ENCODE data around the gene ZNF593OS. TPM values are rescaled to one million over a fixed set of nuclear protein-coding genes. Genes with fewer than 3 reads are reported as not detected.

Gene ZNF593OS
- total and polyA plus RNA-seq, 4 donors = 2.3 to 2.7 TPM; not detected in 2

DNA sequence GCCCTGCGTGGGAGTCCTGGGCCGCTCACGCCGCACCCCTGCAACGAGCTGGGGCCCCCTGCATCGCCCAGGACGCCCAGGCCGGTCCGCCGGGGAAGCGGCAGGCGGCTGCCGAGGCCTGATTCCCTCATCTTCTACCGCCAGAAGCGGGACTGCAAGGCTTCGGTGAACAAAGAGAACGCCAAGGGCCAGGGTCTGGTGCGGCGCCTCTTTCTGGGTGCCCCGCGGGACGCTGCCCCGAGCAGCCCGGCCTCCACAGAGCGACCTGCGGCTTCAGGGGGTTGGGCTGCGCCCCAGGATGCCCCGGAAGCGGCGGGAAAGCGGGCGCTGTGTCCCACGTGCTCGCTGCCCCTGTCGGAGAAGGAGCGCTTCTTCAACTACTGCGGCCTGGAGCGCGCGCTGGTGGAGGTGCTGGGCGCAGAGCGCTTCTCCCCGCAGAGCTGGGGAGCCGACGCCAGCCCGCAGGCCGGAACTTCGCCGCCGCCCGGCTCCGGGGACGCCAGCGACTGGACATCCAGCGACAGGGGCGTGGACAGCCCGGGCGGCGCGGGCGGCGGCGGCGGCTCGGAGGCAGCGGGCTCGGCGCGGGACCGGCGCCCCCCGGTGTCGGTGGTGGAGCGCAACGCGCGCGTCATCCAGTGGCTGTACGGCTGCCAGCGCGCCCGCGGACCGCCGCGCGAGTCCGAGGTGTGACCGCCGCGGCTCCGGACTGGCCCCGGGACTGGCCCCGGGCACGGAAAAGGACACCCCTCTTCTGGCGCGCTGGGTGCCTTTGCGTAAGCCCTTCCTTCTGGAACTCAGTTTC, 10.0 kb downstream of the ZNF593OS start:
- Histone ChIP-seq H3K4me3 (ENCODE audit: low read depth, low read length) (peak overlapping the region; percentile 40), H3K36me3 (ENCODE audit: control insufficient read depth, insufficient read depth, low read length) (no peaks in the 10 kb centered on the region), H3K27ac (ENCODE audit: low read depth, low read length) (no peak overlapping the region), H3K4me1 (ENCODE audit: control insufficient read depth, insufficient read depth, low read length) (peaks cover 48% of the 10 kb centered on the region), H3K9me3 (ENCODE audit: control insufficient read depth, insufficient read depth, low read length) (no peaks in the 10 kb centered on the region), H3K27me3 (ENCODE audit: control insufficient read depth, insufficient read depth, low read length) (peaks cover 4% of the 10 kb centered on the region)
- peak in 2 of 6 donors; percentile 82 to 83 for DNase-seq (ENCODE audit: low read depth in 4 of 6, low spot score in 6 of 6)
- WGBS (ENCODE audit: insufficient coverage) = under 1% methylated on average over 98 of the region's 98 CpGs

DNA sequence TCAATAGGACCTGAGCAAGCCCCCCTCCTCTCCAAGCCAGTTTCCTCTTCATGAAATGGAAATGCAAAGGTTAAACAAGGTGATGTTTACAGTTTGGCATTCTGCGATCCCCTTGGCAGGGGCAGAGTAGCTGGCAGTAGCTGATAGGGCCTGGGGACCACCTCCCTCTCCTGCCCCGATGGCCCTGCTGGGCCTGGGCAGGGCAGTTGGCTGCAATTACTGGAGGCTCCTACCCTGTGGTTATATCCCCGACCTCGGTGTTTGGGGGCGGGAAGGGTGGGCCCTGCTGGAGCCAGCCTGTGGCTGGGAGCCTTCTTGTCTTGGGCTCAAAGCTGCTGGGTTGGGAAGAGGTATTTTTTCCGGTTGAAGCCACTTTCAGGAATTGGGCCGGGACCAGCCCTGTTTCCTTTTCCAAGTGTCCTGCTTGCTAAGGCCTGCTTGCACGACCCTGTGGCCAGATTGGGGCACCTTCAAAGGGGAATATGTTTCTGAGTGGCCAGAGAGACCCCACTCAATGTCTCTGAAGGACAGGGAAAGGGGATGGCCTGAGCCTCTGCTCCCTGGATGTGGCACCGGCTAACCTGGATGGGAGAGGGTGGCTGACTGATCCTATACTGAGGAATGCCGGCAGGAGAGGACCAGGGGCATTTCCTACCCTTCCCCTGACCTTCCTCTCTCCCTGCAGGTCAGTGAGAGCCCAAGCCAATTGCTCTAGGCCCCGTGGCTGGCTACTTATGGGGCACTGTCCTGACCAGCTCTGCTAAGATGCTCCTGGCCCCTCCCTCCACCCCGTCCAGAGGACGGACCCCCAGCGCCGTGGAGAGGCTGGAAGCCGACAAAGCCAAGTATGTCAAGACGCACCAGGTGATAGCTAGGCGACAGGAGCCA, 10.9 kb downstream of the ZNF593OS start:
- Histone ChIP-seq H3K36me3 (ENCODE audit: control insufficient read depth, insufficient read depth, low read length) (no peaks in the 10 kb centered on the region), H3K4me3 (ENCODE audit: low read depth, low read length) (peak overlapping the region; percentile 40), H3K27me3 (ENCODE audit: control insufficient read depth, insufficient read depth, low read length) (peaks cover 13% of the 10 kb centered on the region), H3K27ac (ENCODE audit: low read depth, low read length) (no peak overlapping the region), H3K9me3 (ENCODE audit: control insufficient read depth, insufficient read depth, low read length) (no peaks in the 10 kb centered on the region), H3K4me1 (ENCODE audit: control insufficient read depth, insufficient read depth, low read length) (peaks cover 56% of the 10 kb centered on the region)
- DNase-seq (ENCODE audit: low read depth in 4 of 6, low spot score in 6 of 6) = no peak
- 31% methylated on average over 18 of the region's 18 CpGs for WGBS (ENCODE audit: insufficient coverage)

DNA sequence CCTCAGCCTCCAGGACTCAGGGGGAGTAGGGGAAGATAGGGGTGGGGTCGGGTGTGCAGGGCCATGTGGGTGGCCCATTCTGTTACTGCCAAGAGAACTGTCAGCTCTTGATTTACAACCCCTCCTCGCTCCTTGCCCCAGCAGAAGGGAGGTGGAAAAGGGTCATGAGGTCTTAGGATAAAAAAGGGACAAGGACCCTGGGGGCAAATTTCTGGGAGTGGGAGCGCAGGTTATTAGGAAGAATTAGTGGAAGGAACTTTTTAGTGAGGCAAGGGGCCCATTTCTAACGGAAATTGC, 11.9 kb downstream of the ZNF593OS start:
- 60% methylated on average over 1 of the region's 4 CpGs for WGBS (ENCODE audit: insufficient coverage)
- H3K4me3 ChIP-seq (ENCODE audit: low read depth, low read length) = no peak overlapping the region
- peaks cover 62% of the 10 kb centered on the region for H3K4me1 ChIP-seq (ENCODE audit: control insufficient read depth, insufficient read depth, low read length)
- no peak for DNase-seq (ENCODE audit: low read depth in 4 of 6, low spot score in 6 of 6)
- no peak overlapping the region for H3K27ac ChIP-seq (ENCODE audit: low read depth, low read length)
- H3K36me3 ChIP-seq (ENCODE audit: control insufficient read depth, insufficient read depth, low read length) = no peaks in the 10 kb centered on the region
- no peaks in the 10 kb centered on the region for H3K9me3 ChIP-seq (ENCODE audit: control insufficient read depth, insufficient read depth, low read length)
- H3K27me3 ChIP-seq (ENCODE audit: control insufficient read depth, insufficient read depth, low read length) = peaks cover 14% of the 10 kb centered on the region

DNA sequence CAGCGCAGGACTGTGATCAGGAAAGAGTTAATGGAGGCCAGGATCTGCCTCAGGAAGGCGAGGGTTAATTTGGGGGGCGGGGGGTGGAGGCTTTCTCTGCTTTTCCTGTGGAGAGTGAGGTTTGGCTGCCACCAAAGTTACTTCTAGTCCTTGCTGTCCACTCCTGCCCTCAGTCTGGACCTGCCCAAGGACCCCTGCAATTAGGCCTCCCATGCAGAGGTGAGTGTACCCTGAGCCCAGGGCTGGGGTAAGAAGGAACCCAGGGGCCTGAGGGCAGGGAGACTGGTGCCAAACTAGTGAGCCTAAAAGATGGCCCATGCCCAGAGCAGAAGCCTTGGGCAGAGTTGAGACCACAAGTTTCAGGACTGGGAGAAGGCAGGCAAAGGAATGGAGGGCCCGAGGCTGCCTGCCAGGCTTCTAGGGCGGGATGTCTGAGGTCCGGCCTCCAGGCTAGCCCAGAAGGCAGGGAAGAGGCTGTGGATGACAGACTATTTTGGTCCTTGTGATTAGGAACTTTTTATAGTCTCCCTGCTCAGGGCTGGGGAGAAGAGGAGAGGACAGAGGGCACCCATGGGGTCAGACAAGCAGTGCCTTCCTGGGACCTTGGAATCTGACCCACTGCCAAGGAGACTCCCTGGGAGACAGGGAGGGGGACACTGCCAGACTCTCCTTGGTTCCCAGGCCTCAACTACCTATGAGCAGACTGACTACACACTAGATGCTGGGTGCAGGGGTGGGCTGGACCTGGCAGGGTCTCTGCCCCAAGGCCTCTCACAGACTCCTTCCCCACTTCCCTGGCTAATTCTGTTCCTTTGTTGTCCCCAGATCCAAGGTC, 12.5 kb downstream of the ZNF593OS start, which contains the start of gene FAM110D:
TSS of gene FAM110D (plus strand) at position 172 of the 835 bp plus-strand sequence. CDS start 2,213 bp downstream, outside the sequence.
- Histone ChIP-seq H3K9me3 (ENCODE audit: control insufficient read depth, insufficient read depth, low read length) (no peaks in the 10 kb centered on the region), H3K27me3 (ENCODE audit: control insufficient read depth, insufficient read depth, low read length) (peaks cover 14% of the 10 kb centered on the region), H3K4me1 (ENCODE audit: control insufficient read depth, insufficient read depth, low read length) (peaks cover 58% of the 10 kb centered on the region), H3K4me3 (ENCODE audit: low read depth, low read length) (peak within 1 kb of the TSS; percentile 11), H3K27ac (ENCODE audit: low read depth, low read length) (no peak within 1 kb of the TSS), H3K36me3 (ENCODE audit: control insufficient read depth, insufficient read depth, low read length) (no peaks in the 10 kb centered on the region)
- DNase-seq (ENCODE audit: low read depth in 4 of 6, low spot score in 6 of 6) = no peak
- WGBS (ENCODE audit: insufficient coverage) = 36% methylated on average over 6 of the region's 6 CpGs

DNA sequence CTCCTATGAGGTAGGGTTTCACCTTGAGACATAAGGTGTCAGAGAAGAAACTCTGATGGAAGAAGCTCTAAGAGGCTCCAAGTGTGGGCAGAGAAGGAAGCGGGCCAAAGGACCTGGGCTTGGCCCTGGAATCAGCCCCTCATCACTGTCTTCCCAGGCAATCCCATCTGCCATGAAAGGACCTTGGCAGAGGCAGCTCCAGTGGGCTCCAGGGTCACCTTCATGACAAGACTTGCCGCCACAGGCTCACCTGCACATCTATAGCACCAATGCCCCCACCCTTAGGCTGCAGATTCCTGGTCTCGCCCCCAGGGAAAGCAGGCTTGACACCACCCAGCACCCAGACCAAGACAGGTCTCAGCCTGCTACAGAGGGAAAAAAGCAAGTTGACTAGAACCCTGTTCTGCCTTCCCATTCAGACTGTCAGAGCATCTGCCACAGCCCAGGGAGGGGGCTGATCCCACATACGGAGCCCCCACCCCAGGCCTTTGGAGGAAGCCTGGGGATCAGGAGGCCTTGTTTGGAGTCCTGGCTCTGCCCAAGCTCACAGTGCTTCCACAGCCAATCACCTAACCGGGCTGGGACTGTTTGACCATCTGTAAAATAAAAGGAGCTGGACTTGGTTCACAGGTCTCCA, 13.2 kb downstream of the ZNF593OS start:
- H3K27ac ChIP-seq (ENCODE audit: low read depth, low read length) = no peak overlapping the region
- no peaks in the 10 kb centered on the region for H3K36me3 ChIP-seq (ENCODE audit: control insufficient read depth, insufficient read depth, low read length)
- no peak for DNase-seq (ENCODE audit: low read depth in 4 of 6, low spot score in 6 of 6)
- H3K9me3 ChIP-seq (ENCODE audit: control insufficient read depth, insufficient read depth, low read length) = no peaks in the 10 kb centered on the region
- H3K27me3 ChIP-seq (ENCODE audit: control insufficient read depth, insufficient read depth, low read length) = peaks cover 14% of the 10 kb centered on the region
- WGBS (ENCODE audit: insufficient coverage) = 84% methylated on average over 4 of the region's 5 CpGs
- no peak overlapping the region for H3K4me3 ChIP-seq (ENCODE audit: low read depth, low read length)
- H3K4me1 ChIP-seq (ENCODE audit: control insufficient read depth, insufficient read depth, low read length) = peaks cover 53% of the 10 kb centered on the region

DNA sequence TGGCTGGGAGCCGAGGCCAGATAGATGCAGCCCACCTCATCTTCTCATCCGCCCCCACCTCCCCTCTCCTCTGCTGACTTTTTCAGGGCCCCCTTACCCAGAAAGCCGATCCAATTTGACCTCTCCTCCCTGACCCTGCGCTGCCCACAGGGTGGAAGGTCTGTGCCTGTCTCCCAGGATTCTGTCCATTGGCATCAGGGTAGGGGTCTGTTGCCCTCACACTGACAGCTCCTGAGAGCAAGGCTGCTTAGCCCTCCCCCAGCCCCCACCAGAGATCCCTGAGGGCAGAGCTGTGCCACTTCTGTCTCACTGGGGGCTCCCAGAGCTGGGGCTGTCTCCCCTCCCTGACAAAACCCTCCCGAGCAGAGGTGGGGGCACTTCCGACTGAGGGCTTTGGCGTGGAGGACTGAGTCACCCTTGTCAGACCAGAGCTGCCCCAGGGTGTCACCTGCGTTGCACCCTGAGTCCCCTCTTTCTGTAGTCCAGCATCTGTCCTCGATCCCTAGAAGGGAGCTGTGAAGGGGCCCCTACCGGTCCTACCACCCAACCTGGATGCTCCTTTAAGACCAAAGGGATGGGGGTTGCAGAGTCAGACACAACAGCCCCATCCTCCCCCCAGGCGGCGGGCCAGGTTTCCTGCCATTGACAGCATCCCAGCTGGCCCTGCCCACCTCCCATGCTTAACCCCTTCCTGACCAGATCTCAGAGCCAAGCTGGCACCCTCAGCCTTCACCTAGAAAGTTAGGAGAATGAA, 15.2 kb downstream of the ZNF593OS start:
- H3K4me3 ChIP-seq (ENCODE audit: low read depth, low read length) = no peak overlapping the region
- DNase-seq (ENCODE audit: low read depth in 4 of 6, low spot score in 6 of 6) = peak in 2 of 6 donors; percentile 61

DNA sequence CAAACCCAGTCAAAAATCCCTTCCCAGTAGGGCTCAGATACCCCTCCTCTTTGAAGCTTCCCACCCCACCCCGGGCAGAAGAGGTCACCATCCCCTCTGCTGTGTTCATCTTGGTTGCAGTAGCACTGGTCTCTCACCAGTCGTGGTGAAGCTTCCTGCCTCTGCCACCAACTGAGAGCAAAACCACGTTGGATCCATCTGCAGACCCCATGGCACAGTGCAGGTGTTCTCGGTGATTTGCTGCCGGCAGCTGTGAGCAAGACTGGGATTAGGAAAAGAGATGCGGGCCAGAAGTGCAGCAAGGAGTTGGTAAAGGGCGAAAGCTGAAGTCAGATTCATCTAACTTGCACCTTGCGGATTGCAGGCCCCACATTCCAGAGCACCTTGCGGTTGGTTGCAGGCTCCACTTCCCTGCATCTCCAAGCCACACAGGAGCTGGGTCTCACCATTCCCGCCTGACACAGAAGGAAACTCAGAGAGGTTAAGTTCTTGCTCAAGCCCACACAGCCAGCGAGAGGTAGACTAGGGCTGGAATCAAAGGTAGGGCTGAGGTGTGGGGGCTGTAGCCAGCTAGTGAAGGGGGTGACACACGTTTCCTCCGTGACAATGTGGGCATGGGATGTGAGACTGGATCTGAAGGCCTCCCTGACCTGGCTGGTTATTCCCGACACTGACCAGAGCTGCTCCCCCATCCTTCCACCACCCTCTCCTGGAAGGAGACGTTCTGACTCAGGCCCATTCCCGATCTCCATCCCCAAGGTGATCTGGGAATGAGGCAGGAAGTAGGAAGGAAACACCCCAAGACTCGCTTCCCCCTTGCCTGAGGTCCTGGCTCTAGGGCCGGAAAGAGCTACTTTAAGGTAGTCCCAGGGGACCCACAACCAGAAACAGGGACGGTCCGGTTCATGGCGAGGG, 16.0 kb downstream of the ZNF593OS start:
- Histone ChIP-seq H3K27me3 (ENCODE audit: control insufficient read depth, insufficient read depth, low read length) (peaks cover 12% of the 10 kb centered on the region), H3K9me3 (ENCODE audit: control insufficient read depth, insufficient read depth, low read length) (no peaks in the 10 kb centered on the region), H3K36me3 (ENCODE audit: control insufficient read depth, insufficient read depth, low read length) (no peaks in the 10 kb centered on the region), H3K4me1 (ENCODE audit: control insufficient read depth, insufficient read depth, low read length) (peaks cover 39% of the 10 kb centered on the region), H3K27ac (ENCODE audit: low read depth, low read length) (no peak overlapping the region), H3K4me3 (ENCODE audit: low read depth, low read length) (no peak overlapping the region)
- 56% methylated on average over 17 of the region's 21 CpGs for WGBS (ENCODE audit: insufficient coverage)
- DNase-seq (ENCODE audit: low read depth in 4 of 6, low spot score in 6 of 6) = no peak

More for the DNA sequence above, 15.2 kb downstream of the ZNF593OS start:
- Histone ChIP-seq H3K36me3 (ENCODE audit: control insufficient read depth, insufficient read depth, low read length) (no peaks in the 10 kb centered on the region), H3K27me3 (ENCODE audit: control insufficient read depth, insufficient read depth, low read length) (peaks cover 12% of the 10 kb centered on the region), H3K27ac (ENCODE audit: low read depth, low read length) (no peak overlapping the region), H3K9me3 (ENCODE audit: control insufficient read depth, insufficient read depth, low read length) (no peaks in the 10 kb centered on the region), H3K4me1 (ENCODE audit: control insufficient read depth, insufficient read depth, low read length) (peaks cover 47% of the 10 kb centered on the region)
- 25% methylated on average over 11 of the region's 12 CpGs for WGBS (ENCODE audit: insufficient coverage)

DNA sequence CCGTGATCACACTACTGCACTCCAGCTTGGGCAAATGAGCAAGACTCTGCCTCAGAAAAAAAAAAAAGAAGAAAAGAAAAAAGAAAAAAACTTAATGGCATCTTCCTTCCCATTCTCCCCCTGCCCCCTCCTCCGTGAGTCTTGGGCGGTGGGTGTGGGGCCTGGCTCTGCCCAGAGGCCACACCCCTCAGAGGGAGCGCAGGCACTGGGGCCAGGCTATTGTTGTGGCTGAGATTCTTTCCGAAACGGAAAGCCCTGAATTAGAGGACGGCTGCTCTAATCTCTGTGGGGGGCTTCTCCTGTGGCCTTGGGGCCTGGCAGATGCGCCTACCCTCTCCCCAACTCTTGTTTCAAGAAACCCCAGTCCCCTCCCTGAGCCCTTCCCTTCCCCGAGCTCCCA, 16.9 kb downstream of the ZNF593OS start:
- Histone ChIP-seq H3K9me3 (ENCODE audit: control insufficient read depth, insufficient read depth, low read length) (no peaks in the 10 kb centered on the region), H3K36me3 (ENCODE audit: control insufficient read depth, insufficient read depth, low read length) (no peaks in the 10 kb centered on the region), H3K27me3 (ENCODE audit: control insufficient read depth, insufficient read depth, low read length) (peaks cover 10% of the 10 kb centered on the region), H3K27ac (ENCODE audit: low read depth, low read length) (no peak overlapping the region), H3K4me1 (ENCODE audit: control insufficient read depth, insufficient read depth, low read length) (peaks cover 36% of the 10 kb centered on the region), H3K4me3 (ENCODE audit: low read depth, low read length) (no peak overlapping the region)
- 34% methylated on average over 5 of the region's 9 CpGs for WGBS (ENCODE audit: insufficient coverage)
- no peak for DNase-seq (ENCODE audit: low read depth in 4 of 6, low spot score in 6 of 6)
